Tibial nerve (tissue), 4 donors: Measurements from ENCODE around the gene LAMP1.

ENCODE experiments used
- EP300 ChIP-seq, 2 donors: sonication (generic); formaldehyde crosslinking; IDR thresholded peaks; one replicate each; pipeline ENCODE4 v1.6.1; 2017; ENCODE audit warnings: antibody characterized with exemption in 2 of 2, mild to moderate bottlenecking in 1 of 2
- POLR2A ChIP-seq, 2 donors: fragments of 450-650 bp; IDR thresholded peaks; one replicate each; pipeline ENCODE4 v1.6.1; 2017; ENCODE audit warnings: antibody characterized with exemption in 2 of 2, mild to moderate bottlenecking in 2 of 2, moderate library complexity in 2 of 2
- TF ChIP-seq, protein P1 (sequence below), 5 experiments: fragments of 200-600 bp in 3 of 5; fragments of 450-650 bp in 2 of 5; sonication (generic) in 3 of 5; IDR thresholded peaks; one replicate each; pipeline ENCODE4 v1.5.1; 2016 to 2019; ENCODE audit warnings: antibody characterized with exemption in 5 of 5, mild to moderate bottlenecking in 3 of 5, moderate library complexity in 2 of 5

DNA sequence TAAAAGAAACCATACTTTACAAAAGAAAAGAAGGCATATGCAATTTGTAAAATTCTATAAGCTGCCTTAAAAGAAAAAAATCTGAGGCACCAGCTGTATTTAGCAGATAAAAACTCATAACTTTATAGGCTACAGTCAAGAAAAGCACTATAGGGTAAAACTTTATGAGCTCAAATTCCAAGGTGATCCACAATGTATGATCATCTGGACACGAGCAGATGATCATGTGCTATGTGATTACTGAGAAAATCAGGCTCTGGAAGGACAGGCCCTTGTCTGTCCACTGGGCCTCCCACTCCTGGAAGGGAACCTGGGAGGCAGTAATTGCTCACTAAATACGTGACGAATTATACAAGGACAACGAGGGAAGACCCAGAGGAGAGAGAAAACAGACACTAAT, 59.6 kb downstream of the LAMP1 start:
- TF ChIP-seq, protein P1, sequence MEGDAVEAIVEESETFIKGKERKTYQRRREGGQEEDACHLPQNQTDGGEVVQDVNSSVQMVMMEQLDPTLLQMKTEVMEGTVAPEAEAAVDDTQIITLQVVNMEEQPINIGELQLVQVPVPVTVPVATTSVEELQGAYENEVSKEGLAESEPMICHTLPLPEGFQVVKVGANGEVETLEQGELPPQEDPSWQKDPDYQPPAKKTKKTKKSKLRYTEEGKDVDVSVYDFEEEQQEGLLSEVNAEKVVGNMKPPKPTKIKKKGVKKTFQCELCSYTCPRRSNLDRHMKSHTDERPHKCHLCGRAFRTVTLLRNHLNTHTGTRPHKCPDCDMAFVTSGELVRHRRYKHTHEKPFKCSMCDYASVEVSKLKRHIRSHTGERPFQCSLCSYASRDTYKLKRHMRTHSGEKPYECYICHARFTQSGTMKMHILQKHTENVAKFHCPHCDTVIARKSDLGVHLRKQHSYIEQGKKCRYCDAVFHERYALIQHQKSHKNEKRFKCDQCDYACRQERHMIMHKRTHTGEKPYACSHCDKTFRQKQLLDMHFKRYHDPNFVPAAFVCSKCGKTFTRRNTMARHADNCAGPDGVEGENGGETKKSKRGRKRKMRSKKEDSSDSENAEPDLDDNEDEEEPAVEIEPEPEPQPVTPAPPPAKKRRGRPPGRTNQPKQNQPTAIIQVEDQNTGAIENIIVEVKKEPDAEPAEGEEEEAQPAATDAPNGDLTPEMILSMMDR (IDR thresholded peaks at IDR 0.05): no peak
- TF ChIP-seq POLR2A (IDR thresholded peaks at IDR 0.05) (no peak), EP300 (IDR thresholded peaks at IDR 0.05) (no peak)
